Hematopoietic multipotent progenitor cell (in vitro differentiated cells): Measurements from ENCODE around the gene ATP1B1. TPM values are rescaled to one million over a fixed set of nuclear protein-coding genes. Genes with fewer than 3 reads are reported as not detected.

Experiments used
- DNase-seq, 3 donors: peaks; one replicate each; pipeline ENCODE4 v3.0.0-alpha.2; 2011 to 2015; ENCODE audit warnings: low read depth in 2 of 3, low spot score in 2 of 3
- total RNA-seq: library from RNA; depleted of rRNA; stranded (reverse); fragments of >200 nt; gene quantifications from one replicate; pipeline ENCODE4 v1.2.3, GENCODE V29; 2012

The ATP1B1 gene
- total RNA-seq, 1 donor, result 14.3 TPM

DNA sequence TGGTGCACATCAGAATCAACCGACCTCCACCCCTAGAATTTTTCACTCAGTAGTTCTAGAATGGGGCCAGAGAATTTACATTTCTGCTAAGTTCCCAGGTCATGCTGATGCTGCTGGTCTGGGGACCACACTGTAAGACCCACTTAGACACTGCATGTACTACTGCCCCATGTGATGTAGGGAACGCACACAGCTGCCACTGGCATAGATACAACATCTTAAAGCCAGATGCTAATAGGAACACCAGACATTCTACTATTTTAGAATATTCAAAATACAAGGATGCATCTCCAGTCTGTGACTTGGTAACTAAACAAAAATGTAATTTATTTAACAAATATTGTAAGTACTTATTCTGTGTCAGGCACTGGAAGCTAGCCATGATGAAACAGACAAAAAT is 14.1 kb upstream of the ATP1B1 start:
- no peak for DNase-seq

DNA sequence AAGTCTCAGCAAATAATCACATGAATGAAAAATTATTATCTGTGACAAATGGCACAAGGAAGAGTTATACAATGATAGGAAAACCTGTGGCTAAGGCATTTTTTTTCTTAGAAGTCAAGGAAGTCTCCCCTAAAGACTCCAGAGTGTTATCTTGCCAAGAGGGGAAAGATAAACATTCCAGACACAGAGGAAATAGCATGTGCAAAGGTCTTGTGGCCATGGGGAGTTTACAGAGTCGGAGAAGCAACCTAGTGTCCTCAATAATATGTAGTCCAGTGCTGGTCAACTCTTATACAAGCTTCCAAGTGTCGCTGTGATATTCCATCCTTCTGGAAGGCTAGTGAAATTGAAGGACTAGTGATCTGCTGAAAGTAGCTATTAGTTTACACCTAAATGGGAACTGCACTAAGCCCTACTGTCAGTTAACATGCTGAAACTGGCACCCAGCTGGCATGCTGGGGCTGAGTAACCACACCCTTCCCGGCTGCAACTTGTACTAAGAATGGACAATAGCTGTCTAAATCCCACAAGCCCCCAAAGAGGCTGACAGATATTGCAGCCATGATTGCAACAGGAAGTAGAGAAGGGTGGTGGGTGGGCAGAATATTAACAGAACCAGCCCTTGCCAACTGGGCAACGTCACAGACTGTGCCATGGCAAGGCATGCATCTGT is 11.5 kb upstream of the ATP1B1 start:
- DNase-seq, result no peak

DNA sequence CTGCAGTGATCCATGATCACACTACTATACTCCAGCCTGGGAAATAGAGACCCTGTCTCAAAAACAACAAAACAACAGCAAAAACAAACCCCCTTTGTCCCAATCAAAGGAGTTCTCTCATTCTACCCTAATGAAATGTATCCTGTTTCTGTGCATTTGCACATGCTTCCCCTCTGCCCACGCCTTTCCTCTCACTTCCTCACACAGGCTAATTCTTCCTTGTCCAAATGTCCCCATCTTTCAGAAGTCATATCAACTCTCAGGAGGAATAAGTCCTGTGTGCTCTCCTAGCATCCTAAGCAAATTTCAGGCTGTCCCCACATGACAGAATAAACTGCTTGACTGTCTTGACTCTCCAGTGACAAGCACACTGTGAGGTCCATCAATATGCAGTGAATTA is 8.1 kb upstream of the ATP1B1 start:
- DNase-seq, result no peak

DNA sequence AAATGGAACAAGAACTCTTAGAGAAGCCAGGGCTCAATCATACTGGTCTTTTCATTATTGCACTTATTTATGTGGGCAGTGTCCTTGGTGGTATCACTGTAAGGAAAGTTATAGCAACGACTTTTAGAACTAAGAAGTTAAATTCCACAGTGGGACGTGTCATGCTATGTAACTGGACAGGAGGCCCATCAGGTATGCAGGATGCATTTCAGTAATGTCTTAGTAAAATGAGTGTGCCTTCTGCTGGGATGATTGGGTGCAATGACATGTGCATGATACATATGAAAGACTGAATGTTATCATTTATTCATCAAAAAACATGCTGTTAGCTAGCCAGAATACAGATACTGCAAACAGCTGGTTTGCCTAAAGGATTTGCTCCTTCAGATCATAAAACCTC is 6.9 kb upstream of the ATP1B1 start:
- no peak for DNase-seq

- DNase-seq, result no peak
These were observed 6.3 kb upstream of the ATP1B1 start for GRCh38 chr1:169100208-169100607.

GRCh38 chr1:169100651-169101088 is 5.8 kb upstream of the ATP1B1 start:
- DNase-seq, result no peak

DNA sequence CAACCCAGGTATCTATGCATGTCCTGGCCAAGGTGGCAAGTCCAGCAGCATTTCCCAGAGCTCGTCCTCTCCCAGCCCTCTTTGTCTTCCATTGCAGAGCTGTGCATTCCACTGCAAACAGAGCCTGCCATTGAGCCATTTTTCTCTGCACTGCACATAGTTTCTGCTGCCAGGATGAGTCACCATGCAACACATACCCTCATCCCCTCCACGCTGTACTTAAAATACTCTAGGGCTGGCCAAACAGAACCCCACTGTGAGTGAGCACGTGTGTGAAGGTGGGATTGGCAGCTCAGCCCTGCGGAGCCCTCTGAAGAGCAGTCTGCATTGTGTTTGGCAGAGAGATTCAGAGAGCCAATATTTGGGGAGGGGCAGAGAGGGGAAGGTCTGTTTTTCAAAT is 3.9 kb upstream of the ATP1B1 start:
- DNase-seq, result no peak

GRCh38 chr1:169103002-169103401 is 3.5 kb upstream of the ATP1B1 start:
- DNase-seq, result no peak

GRCh38 chr1:169103480-169103893 is 3.0 kb upstream of the ATP1B1 start:
- no peak for DNase-seq

GRCh38 chr1:169105087-169105433 is 1.4 kb upstream of the ATP1B1 start:
- no peak for DNase-seq

DNA sequence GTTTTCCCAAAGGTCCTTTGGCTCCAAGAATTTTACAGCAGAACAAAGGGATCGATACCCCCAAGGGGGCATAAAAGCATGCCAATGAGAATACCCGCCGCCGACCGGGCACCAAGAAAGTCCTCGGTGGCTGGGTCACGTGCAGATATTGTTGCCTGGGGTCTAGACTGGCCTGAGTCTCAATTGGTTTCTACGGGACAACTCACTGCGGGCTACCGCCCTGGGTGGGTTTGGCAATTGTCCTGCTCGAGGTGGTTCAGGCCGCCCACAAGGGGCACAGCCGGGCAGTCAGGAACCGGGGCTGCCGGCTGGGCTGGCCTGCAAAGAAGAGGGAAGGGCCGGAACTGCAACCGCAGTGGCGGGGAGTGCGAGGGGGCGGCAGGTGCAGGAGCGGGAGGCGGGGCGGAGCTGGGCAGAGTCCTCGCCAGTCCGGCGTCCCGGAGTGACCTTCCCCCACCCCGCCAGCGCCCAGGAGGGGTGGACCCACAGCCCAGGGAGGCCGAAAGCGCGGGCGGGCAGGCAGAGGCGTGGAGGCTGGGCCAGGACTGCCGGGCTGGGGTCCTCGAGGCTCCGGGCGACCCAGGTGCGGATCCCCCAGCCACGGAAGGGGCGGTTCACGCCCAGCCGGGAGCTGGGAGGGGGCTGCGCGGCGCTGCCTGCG is 926 bp upstream of the ATP1B1 start:
- DNase-seq, result peak in 2 of 3 donors; percentile 80

- DNase-seq, result peak in 1 of 3 donors; percentile 11
These were observed 572 bp downstream of the ATP1B1 start for GRCh38 chr1:169106921-169107602.

GRCh38 chr1:169107603-169108208 is 1.2 kb downstream of the ATP1B1 start:
- DNase-seq, result no peak

DNA sequence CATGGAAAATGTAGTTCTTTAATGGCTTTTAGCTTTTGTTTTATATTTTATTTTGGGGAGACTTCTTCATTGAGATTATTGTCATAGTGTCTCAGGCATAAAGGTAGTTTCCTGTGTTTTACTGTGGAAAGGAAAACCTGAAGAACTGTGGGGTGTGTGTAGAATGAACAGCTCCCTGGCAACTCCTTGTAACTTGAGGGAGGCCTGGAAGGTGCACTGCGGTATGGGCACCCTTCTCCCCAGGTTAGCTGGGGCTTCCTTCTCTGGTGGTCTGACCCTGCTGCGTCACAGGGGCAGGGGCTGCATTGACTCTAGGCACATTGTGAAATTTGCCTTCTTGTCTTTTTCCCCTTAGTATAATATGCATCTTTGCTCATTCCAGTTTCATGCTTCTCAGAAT is 1.7 kb downstream of the ATP1B1 start:
- no peak for DNase-seq

DNA sequence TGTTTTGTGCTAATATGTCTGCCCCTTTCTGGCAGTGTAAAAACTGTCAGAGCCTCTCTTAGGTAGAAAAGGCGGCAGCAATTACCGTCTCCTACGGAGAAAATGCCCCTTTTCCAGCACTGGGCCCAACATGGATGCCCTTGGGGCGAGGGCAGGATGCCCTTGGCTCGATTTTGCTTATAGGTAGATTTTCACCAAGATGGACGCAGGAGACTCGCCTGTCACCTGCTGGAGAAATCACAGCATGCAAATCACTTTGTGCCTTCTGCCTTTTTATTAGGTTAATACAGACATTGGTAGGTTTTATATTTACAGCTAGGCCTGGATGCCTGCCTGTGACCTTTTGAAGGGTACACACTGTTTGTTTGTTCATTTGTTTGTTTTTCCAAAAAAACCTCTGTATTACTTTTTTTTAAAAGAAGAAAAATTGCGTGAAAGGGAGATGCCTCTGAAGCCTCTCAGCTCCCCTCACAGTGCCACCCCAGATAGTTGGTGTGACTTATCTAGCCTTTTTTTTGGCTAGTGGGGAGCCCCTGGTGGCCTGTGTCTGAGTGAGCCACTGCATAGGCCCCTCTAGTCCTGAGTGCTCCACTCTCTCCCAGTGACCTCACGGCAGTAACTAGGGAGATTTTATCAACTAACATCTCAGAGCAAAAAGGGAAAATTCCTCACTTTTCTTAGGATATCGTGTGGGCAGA is 2.5 kb downstream of the ATP1B1 start:
- DNase-seq, result peak in 2 of 3 donors; percentile 58 to 69

DNA sequence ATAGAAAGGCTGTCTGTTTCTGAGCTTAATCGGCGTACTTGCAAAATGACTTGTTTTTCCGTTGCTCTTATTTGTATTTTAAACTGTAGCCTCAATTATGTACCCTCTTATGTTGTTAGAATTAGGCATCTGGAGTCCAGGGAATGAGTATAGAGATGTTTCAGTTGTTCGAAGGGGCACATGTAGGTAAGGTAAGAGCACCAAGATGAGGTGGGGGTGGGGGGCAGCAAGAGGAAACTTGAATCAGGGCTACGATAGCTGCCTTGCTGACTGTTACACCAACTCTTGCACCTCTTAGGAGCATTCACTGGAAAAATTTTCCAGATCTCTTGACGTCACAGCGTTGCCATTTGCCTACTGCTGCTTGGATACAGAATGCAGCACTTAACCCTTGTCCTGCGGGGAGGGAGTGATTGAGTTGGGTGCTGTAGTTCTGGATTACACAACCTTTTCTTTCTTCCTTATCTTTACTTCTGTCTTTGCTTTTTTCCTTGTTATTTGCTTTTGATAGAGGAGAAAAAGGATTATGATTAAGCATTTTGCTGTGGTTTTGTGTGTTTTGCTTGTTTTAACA is 3.2 kb downstream of the ATP1B1 start:
- peak in 1 of 3 donors; percentile 42 for DNase-seq

DNA sequence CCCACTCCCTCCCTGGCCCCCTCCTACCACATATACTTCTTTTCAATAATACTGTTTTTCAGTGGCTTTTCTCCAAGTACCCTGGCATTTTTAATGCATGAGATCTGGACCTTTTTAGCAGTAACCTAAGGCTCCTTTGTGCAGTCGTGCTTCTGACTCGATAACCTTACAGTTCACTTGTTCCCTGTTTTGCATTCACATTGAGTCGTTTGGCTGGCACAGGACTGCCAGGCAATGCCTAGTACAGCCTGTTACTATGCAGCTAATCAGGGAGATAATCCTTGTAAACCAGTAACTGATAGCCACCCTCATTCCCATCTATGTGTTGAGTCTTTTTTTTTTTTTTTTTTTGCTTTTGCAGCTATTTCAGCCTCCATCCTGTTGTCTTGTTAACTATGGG is 3.7 kb downstream of the ATP1B1 start:
- no peak for DNase-seq

DNA sequence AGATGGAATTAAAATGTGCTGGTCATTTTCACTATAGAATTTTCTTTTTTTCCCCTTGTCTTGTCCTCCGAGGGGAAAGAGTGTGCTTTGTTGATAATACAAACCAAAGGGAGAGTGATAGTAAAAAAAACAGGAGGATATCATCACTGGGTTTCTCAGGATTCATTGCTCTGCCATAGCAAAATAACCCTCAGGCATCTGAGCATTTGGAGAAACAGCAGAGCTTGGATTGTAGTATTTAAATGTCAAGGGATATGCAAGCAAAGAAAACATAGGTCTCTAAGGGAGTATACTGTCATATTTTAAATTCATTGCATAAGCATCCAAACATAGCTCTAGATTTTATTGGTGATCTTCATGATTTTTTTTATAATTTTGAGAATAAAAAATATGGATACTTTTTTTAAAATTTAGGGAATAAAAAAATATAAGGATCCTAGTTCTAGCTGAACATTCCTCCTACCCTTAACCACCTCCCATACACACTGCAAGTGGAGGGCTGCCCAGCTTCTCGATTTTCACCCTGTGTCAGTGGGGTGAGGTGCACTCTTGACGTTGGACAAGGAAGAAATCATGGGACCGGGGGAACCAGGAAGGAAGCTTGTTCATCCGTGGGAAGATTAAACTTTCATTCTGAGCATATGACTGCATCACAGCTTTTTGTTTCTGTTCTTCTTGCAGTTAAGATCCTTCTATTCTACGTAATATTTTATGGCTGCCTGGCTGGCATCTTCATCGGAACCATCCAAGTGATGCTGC is 4.4 kb downstream of the ATP1B1 start:
- DNase-seq, result no peak

GRCh38 chr1:169111472-169111871 is 5.0 kb downstream of the ATP1B1 start:
- no peak for DNase-seq

GRCh38 chr1:169112241-169112640 is 5.8 kb downstream of the ATP1B1 start:
- no peak for DNase-seq
